ENCODE data around the gene CHST12.

DNA sequence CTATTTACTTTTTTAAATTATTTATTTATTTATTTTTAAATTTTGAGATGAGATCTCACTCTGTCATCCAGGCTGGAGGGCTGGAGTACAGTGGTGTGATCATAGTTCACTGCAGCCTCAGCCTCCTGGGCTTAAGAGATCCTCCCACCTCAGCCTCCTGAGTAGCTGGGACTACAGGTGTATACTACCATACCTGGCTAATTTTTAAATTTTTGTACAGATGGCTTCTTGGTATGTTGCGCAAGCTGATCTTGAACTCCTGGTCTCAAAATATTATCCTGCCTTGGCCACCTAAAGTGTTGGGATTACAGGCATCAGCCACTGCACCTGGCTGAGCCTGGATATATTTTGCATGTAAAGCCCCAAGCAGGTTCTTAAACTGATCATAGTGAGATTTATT lies 7.6 kb downstream of the CHST12 start:
- TF ChIP-seq, protein P1, sequence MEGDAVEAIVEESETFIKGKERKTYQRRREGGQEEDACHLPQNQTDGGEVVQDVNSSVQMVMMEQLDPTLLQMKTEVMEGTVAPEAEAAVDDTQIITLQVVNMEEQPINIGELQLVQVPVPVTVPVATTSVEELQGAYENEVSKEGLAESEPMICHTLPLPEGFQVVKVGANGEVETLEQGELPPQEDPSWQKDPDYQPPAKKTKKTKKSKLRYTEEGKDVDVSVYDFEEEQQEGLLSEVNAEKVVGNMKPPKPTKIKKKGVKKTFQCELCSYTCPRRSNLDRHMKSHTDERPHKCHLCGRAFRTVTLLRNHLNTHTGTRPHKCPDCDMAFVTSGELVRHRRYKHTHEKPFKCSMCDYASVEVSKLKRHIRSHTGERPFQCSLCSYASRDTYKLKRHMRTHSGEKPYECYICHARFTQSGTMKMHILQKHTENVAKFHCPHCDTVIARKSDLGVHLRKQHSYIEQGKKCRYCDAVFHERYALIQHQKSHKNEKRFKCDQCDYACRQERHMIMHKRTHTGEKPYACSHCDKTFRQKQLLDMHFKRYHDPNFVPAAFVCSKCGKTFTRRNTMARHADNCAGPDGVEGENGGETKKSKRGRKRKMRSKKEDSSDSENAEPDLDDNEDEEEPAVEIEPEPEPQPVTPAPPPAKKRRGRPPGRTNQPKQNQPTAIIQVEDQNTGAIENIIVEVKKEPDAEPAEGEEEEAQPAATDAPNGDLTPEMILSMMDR (IDR thresholded peaks at IDR 0.05), result no peak
- no peak for TF ChIP-seq POLR2A (IDR thresholded peaks at IDR 0.05)
